Ishikawa (cell line): ENCODE data around the gene FOXC2.

Source experiments
- CEBPB ChIP-seq: IDR thresholded peaks from 2 replicates; pipeline ENCODE4 v1.6.1; 2012
- CREB1 ChIP-seq: IDR thresholded peaks from 2 replicates; pipeline ENCODE4 v1.6.1; 2012; ENCODE audit warnings: low read depth
- EGR1 ChIP-seq: IDR thresholded peaks from 2 replicates; pipeline ENCODE4 v1.6.1; 2012
- EP300 ChIP-seq: IDR thresholded peaks from 2 replicates; pipeline ENCODE4 v1.6.1; 2012; ENCODE audit warnings: borderline replicate concordance
- FOXM1 ChIP-seq: IDR thresholded peaks from 2 replicates; pipeline ENCODE4 v1.6.1; 2012; ENCODE audit warnings: low read depth, borderline replicate concordance
- NFIC ChIP-seq: IDR thresholded peaks from 2 replicates; pipeline ENCODE4 v1.6.1; 2012
- RAD21 ChIP-seq: IDR thresholded peaks from 2 replicates; pipeline ENCODE4 v1.6.1; 2012; ENCODE audit warnings: low read depth
- TAF1 ChIP-seq: IDR thresholded peaks from 2 replicates; pipeline ENCODE4 v1.6.1; 2012; ENCODE audit warnings: low read depth, mild to moderate bottlenecking
- TCF12 ChIP-seq: IDR thresholded peaks from 2 replicates; pipeline ENCODE4 v1.6.1; 2012; ENCODE audit warnings: low read depth
- TEAD4 ChIP-seq: IDR thresholded peaks from 2 replicates; pipeline ENCODE4 v1.6.1; 2012
- YY1 ChIP-seq: IDR thresholded peaks from 2 replicates; pipeline ENCODE4 v1.6.1; 2012; ENCODE audit warnings: low read depth
- ZBTB7A ChIP-seq: IDR thresholded peaks from 2 replicates; pipeline ENCODE4 v1.6.1; 2012; ENCODE audit warnings: low read depth
- TF ChIP-seq, protein P1 (sequence below): IDR thresholded peaks from 2 replicates; pipeline ENCODE4 v1.6.1; 2012
- TF ChIP-seq, protein P2 (sequence below): IDR thresholded peaks from 2 replicates; pipeline ENCODE4 v1.6.1; 2012; ENCODE audit warnings: low read depth, mild to moderate bottlenecking
- TF ChIP-seq, protein P3 (sequence below): IDR thresholded peaks from 2 replicates; pipeline ENCODE4 v1.6.1; 2012

Gene FOXC2

DNA sequence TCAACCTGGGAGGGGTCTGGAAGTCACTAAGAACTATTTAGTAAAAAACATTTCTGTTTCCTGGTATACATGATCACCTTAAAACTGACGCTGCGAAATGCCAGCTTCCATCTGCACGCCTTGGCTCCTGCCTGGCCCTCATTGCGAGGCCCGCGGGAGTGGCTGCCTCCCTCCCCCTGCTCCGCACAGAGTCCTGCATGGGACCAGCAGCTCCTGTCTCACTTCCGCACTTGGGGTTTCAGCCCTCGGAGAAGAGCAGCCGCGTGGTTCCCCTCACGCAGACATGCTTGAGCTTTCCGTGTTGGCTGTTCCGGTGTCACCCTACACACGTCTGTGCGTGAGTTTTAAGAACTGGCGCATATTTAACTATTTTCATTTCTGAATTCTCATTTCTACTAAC, 30.0 kb upstream of the FOXC2 start:
- no peak for TF ChIP-seq TAF1
- TF ChIP-seq, protein P1, sequence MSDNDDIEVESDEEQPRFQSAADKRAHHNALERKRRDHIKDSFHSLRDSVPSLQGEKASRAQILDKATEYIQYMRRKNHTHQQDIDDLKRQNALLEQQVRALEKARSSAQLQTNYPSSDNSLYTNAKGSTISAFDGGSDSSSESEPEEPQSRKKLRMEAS: no peak
- no peak for TF ChIP-seq EGR1
- no peak for TF ChIP-seq NFIC
- TF ChIP-seq, protein P2, sequence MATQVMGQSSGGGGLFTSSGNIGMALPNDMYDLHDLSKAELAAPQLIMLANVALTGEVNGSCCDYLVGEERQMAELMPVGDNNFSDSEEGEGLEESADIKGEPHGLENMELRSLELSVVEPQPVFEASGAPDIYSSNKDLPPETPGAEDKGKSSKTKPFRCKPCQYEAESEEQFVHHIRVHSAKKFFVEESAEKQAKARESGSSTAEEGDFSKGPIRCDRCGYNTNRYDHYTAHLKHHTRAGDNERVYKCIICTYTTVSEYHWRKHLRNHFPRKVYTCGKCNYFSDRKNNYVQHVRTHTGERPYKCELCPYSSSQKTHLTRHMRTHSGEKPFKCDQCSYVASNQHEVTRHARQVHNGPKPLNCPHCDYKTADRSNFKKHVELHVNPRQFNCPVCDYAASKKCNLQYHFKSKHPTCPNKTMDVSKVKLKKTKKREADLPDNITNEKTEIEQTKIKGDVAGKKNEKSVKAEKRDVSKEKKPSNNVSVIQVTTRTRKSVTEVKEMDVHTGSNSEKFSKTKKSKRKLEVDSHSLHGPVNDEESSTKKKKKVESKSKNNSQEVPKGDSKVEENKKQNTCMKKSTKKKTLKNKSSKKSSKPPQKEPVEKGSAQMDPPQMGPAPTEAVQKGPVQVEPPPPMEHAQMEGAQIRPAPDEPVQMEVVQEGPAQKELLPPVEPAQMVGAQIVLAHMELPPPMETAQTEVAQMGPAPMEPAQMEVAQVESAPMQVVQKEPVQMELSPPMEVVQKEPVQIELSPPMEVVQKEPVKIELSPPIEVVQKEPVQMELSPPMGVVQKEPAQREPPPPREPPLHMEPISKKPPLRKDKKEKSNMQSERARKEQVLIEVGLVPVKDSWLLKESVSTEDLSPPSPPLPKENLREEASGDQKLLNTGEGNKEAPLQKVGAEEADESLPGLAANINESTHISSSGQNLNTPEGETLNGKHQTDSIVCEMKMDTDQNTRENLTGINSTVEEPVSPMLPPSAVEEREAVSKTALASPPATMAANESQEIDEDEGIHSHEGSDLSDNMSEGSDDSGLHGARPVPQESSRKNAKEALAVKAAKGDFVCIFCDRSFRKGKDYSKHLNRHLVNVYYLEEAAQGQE: no peak
- no peak for TF ChIP-seq YY1

DNA sequence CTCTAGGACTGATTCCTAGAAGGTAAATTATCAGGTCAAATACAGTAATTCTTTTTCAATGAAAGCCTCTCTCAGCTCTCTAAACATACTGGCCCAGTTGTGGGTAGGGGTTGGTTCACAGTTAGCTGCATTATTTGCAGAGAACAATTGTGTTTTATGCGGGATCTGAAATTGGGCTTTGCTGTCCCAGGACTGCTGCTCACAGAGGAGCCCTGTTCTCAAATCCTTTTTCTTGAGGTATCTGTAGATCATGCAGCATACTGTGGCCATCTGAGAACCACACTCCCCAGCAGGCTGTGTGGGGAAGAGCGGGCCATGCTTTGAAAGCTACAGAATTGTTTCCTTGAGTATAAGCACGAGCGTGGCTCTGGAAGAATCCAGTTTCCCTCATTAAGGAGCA, 29.1 kb upstream of the FOXC2 start:
- no peak for TF ChIP-seq CREB1
- no peak for TF ChIP-seq RAD21
- TF ChIP-seq TCF12: no peak
- TF ChIP-seq TEAD4: no peak

DNA sequence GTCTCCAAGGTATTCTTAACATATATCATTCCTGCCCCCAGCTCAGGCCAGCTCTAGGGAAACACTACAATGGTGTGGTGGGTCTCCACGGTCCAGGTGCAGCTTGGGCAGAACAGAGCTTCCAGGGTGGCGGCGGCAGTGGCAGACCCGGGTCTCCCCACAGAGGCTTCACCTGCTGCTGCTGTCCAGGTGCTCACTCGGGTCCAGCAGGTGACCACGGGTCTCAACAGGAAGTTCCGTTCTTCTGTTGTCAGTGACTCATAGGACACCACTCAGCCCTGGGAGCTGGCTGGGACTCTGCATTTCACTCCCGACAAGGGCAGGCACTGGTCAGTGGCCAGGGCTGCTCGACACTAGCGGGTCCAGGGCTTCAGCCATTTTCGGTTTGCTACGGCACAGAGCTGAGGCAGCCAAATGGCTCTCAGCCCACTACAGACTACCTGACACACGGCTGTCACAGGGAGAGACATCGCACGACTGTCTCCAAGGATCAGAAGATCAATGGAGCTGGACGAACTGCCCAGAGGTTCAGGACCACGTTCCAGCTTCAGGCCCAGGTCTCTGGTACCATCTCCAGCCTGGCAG, 28.3 kb upstream of the FOXC2 start:
- TF ChIP-seq, protein P3, sequence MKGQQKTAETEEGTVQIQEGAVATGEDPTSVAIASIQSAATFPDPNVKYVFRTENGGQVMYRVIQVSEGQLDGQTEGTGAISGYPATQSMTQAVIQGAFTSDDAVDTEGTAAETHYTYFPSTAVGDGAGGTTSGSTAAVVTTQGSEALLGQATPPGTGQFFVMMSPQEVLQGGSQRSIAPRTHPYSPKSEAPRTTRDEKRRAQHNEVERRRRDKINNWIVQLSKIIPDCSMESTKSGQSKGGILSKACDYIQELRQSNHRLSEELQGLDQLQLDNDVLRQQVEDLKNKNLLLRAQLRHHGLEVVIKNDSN: no peak
- TF ChIP-seq FOXM1 (no peak), TCF12 (no peak), TEAD4 (no peak), YY1 (no peak), CREB1 (no peak), RAD21 (no peak), ZBTB7A (no peak), EGR1 (no peak), EP300 (no peak), TAF1 (no peak), CEBPB (no peak)
- TF ChIP-seq, protein P2: no peak
- TF ChIP-seq, protein P1: no peak

DNA sequence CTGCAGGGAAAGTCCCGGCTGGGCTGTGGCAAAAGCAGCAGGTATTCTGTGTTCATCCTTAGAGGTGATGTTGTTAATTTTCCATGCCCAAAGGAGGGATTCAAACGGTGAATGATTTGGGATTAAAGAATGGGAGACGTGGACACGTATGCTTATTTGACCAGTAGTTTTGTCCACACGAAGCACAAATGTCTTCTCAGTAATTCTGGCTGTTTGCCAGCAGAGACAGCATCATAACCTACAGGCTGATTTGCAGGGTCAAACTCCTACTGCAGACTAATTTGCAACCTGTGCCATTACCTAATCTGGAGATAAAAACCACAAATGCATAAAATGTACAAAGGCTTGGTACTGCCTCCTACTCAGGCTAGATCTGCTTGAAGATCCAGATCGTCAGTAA, 25.7 kb upstream of the FOXC2 start:
- no peak for TF ChIP-seq CEBPB
- TF ChIP-seq TCF12: no peak
- TF ChIP-seq TAF1: no peak
- no peak for TF ChIP-seq TEAD4
- TF ChIP-seq, protein P2: no peak
- no peak for TF ChIP-seq EGR1
- TF ChIP-seq FOXM1: no peak
- TF ChIP-seq, protein P3: no peak
- no peak for TF ChIP-seq YY1
- TF ChIP-seq ZBTB7A: no peak
- no peak for TF ChIP-seq NFIC
- TF ChIP-seq RAD21: no peak
- TF ChIP-seq, protein P1: no peak
- TF ChIP-seq EP300: no peak
- no peak for TF ChIP-seq CREB1

DNA sequence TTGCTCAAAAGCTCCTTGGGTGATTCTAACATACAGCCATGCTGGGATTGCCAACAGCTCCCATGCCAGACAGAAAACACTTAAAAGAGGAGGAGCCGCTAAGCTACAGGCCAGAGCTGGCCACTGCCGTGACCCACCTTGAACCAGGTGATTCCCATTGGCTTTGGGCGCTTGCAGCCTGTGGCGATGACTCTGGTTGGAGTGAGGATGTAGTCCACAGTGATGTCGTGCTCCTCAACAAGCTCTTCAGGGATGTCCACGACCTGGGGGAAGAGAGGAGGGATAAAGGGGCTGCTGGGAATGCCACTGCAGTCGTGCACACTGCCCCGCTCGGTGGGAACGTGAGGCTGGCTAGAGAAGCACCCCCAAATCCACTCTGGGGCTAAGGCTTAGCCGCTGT, 25.1 kb upstream of the FOXC2 start:
- TF ChIP-seq RAD21: no peak
- no peak for TF ChIP-seq FOXM1
- no peak for TF ChIP-seq NFIC
- no peak for TF ChIP-seq YY1
- TF ChIP-seq TAF1: no peak
- TF ChIP-seq, protein P2: no peak
- TF ChIP-seq ZBTB7A: no peak
- no peak for TF ChIP-seq CREB1
- TF ChIP-seq, protein P3: no peak
- TF ChIP-seq, protein P1: no peak
- TF ChIP-seq TEAD4: no peak
- TF ChIP-seq EP300: no peak
- TF ChIP-seq EGR1: no peak
- TF ChIP-seq CEBPB: no peak
- TF ChIP-seq TCF12: no peak
